H1 (cell line): Measurements from ENCODE around the gene HDAC11.
"Not testable (repeated sequence)": the region's sequence is repeated elsewhere in the genome, so short reads cannot be mapped to it uniquely, and the experiment has no call there.

Experiments
- EZH2 ChIP-seq: fragments of 200-600 bp; sonication (generic); IDR thresholded peaks from 2 replicates; pipeline ENCODE4 v1.7.1; 2012; ENCODE audit warnings: low read depth, mild to moderate bottlenecking, moderate library complexity, low read length, inconsistent platforms; ENCODE audit not compliant: severe bottlenecking
- HDAC2 ChIP-seq, 2 experiments: fragments of 300-600 bp in 1 of 2; sonication (generic) in 1 of 2; IDR thresholded peaks; 2 replicates each; pipeline ENCODE4 v1.6.1; 2011 to 2012; ENCODE audit warnings: low read depth in 2 of 2, low read length in 2 of 2, mild to moderate bottlenecking in 2 of 2, moderate library complexity in 2 of 2, borderline replicate concordance in 1 of 2, inconsistent platforms in 1 of 2
- YY1 ChIP-seq: IDR thresholded peaks from 2 replicates; pipeline ENCODE4 v1.6.1; 2011; ENCODE audit warnings: low read depth, mild to moderate bottlenecking, low read length
- TF ChIP-seq, protein P1 (sequence below), 3 experiments: IDR thresholded peaks; 1 replicate in 2 of 3; 2 replicates in 1 of 3; pipeline versions ENCODE4 v1.5.1 to v1.6.1; 2011; ENCODE audit warnings: low read length in 3 of 3, mild to moderate bottlenecking in 3 of 3, inconsistent platforms in 2 of 3, low read depth in 1 of 3, moderate library complexity in 1 of 3; ENCODE audit not compliant: insufficient read depth in 1 of 3; ENCODE audit errors: control extremely low read depth in 1 of 3
- TF ChIP-seq, protein P2 (sequence below): IDR thresholded peaks from 2 replicates; pipeline ENCODE4 v1.6.1; 2011; ENCODE audit warnings: low read length, improper control_type of control experiment

DNA sequence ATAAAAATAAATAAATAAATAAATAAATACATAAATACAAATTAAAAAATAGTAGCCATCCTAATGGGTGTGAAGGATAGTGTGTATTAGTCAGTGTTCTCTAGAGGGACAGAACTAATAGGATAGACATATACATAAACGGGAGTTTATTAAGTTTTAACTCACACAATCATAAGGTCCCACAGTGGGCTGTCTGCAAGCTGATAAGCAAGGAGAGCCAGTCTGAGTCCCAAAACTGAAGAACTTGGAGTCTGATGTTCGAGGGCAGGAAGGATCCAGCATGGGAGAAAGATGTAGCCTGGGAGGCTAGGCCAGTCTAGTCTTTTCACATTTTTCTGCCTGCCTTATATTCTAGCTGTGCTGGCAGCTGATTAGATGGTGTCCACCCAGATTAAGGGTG, 37.2 kb upstream of the HDAC11 start:
- not testable (repeated sequence) for TF ChIP-seq YY1; HDAC2 (IDR thresholded peaks at IDR 0.05; ENCODE audit: borderline replicate concordance in 1 of 2, low read depth in 2 of 2, low read length in 2 of 2); EZH2
- TF ChIP-seq, protein P1, sequence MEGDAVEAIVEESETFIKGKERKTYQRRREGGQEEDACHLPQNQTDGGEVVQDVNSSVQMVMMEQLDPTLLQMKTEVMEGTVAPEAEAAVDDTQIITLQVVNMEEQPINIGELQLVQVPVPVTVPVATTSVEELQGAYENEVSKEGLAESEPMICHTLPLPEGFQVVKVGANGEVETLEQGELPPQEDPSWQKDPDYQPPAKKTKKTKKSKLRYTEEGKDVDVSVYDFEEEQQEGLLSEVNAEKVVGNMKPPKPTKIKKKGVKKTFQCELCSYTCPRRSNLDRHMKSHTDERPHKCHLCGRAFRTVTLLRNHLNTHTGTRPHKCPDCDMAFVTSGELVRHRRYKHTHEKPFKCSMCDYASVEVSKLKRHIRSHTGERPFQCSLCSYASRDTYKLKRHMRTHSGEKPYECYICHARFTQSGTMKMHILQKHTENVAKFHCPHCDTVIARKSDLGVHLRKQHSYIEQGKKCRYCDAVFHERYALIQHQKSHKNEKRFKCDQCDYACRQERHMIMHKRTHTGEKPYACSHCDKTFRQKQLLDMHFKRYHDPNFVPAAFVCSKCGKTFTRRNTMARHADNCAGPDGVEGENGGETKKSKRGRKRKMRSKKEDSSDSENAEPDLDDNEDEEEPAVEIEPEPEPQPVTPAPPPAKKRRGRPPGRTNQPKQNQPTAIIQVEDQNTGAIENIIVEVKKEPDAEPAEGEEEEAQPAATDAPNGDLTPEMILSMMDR (IDR thresholded peaks at IDR 0.05; ENCODE audit: control extremely low read depth in 1 of 3, insufficient read depth in 1 of 3, low read depth in 1 of 3, low read length in 3 of 3) = not testable (repeated sequence)
- TF ChIP-seq, protein P2, sequence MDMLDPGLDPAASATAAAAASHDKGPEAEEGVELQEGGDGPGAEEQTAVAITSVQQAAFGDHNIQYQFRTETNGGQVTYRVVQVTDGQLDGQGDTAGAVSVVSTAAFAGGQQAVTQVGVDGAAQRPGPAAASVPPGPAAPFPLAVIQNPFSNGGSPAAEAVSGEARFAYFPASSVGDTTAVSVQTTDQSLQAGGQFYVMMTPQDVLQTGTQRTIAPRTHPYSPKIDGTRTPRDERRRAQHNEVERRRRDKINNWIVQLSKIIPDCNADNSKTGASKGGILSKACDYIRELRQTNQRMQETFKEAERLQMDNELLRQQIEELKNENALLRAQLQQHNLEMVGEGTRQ = not testable (repeated sequence)
